Inflammatory macrophage treated with lipopolysaccharide for 1 hour (primary cell): Measurements from ENCODE around the gene ATAD3B.

ENCODE experiments used
- DNase-seq, 2 donors: peaks; one replicate each; pipeline ENCODE4 v3.0.0-alpha.2; 2020 to 2022

Gene ATAD3B

GRCh38 chr1:1536019-1536937, 64.7 kb downstream of the ATAD3B start:
- no peak for DNase-seq

- no peak for DNase-seq
Observed at GRCh38 chr1:1536938-1537546, 65.5 kb downstream of the ATAD3B start.

- no peak for DNase-seq
Observed at GRCh38 chr1:1537626-1538250, 66.2 kb downstream of the ATAD3B start.

- no peak for DNase-seq
Observed at GRCh38 chr1:1538334-1538733, 66.8 kb downstream of the ATAD3B start.

- no peak for DNase-seq
Observed at GRCh38 chr1:1538989-1539309, 67.4 kb downstream of the ATAD3B start.

GRCh38 chr1:1539310-1540089, 67.9 kb downstream of the ATAD3B start:
- no peak for DNase-seq

GRCh38 chr1:1540090-1540817, 68.7 kb downstream of the ATAD3B start, which contains the start of gene TMEM240:
TSS of gene TMEM240 (minus strand) at chr1:1540624. CDS start at chr1:1540346, 278 bp downstream.
- no peak for DNase-seq

- DNase-seq: no peak
Observed at GRCh38 chr1:1540818-1541628, 69.5 kb downstream of the ATAD3B start.

- no peak for DNase-seq
Observed at GRCh38 chr1:1541956-1542765, 70.6 kb downstream of the ATAD3B start.

GRCh38 chr1:1542766-1543705, 71.5 kb downstream of the ATAD3B start:
- DNase-seq: no peak

- no peak for DNase-seq
Observed at GRCh38 chr1:1543706-1544099, 72.1 kb downstream of the ATAD3B start.

- no peak for DNase-seq
Observed at GRCh38 chr1:1544544-1544943, 73.0 kb downstream of the ATAD3B start.
